ELF-1 (cell line): Measurements from ENCODE around the gene SYT12.

ENCODE experiments used
- DNase-seq: peaks from one replicate; pipeline ENCODE4 v3.0.0-alpha.2; 2016; ENCODE audit warnings: low read depth, low spot score

Gene SYT12

GRCh38 chr11:67055812-67056211, 32.9 kb downstream of the SYT12 start:
- DNase-seq, result no peak

- peak; percentile 37 for DNase-seq
Observed at GRCh38 chr11:67056267-67057204, 33.6 kb downstream of the SYT12 start, which contains the start of gene RHOD. TSS of gene RHOD (plus strand) at chr11:67056847. CDS start at chr11:67056903, 56 bp downstream.

GRCh38 chr11:67057205-67057672, 34.3 kb downstream of the SYT12 start:
- DNase-seq, result no peak

GRCh38 chr11:67058506-67058905, 35.6 kb downstream of the SYT12 start:
- no peak for DNase-seq

- DNase-seq, result no peak
Observed at GRCh38 chr11:67059671-67060070, 36.7 kb downstream of the SYT12 start.

GRCh38 chr11:67060111-67060522, 37.2 kb downstream of the SYT12 start:
- DNase-seq, result no peak

GRCh38 chr11:67062526-67063373, 39.8 kb downstream of the SYT12 start:
- no peak for DNase-seq

- no peak for DNase-seq
Observed at GRCh38 chr11:67066333-67066709, 43.4 kb downstream of the SYT12 start.

- peak; percentile 93 for DNase-seq
Observed at GRCh38 chr11:67071420-67072284, 48.7 kb downstream of the SYT12 start.

GRCh38 chr11:67072295-67072694, 49.4 kb downstream of the SYT12 start:
- no peak for DNase-seq

- DNase-seq, result no peak
Observed at GRCh38 chr11:67073908-67074307, 51.0 kb downstream of the SYT12 start.

GRCh38 chr11:67076202-67076601, 53.3 kb downstream of the SYT12 start:
- no peak for DNase-seq

GRCh38 chr11:67079065-67079705, 56.3 kb downstream of the SYT12 start:
- peak; percentile 45 for DNase-seq

- DNase-seq, result peak; percentile 59
Observed at GRCh38 chr11:67082071-67082791, 59.3 kb downstream of the SYT12 start.

GRCh38 chr11:67083786-67084366, 60.9 kb downstream of the SYT12 start:
- no peak for DNase-seq

- DNase-seq, result no peak
Observed at GRCh38 chr11:67085617-67086016, 62.7 kb downstream of the SYT12 start.

- no peak for DNase-seq
Observed at GRCh38 chr11:67090717-67091116, 67.8 kb downstream of the SYT12 start.

GRCh38 chr11:67095214-67095507, 72.2 kb downstream of the SYT12 start:
- no peak for DNase-seq

GRCh38 chr11:67098799-67099429, 76.0 kb downstream of the SYT12 start:
- no peak for DNase-seq
